Transverse colon (tissue), 4 donors: Measurements from ENCODE around the gene JUP.

Experiments used
- EP300 ChIP-seq: sonication (generic); formaldehyde crosslinking; IDR thresholded peaks from one replicate; pipeline ENCODE4 v1.6.1; 2017; ENCODE audit warnings: antibody characterized with exemption, low read depth
- POLR2A ChIP-seq: fragments of 450-650 bp; IDR thresholded peaks from one replicate; pipeline ENCODE4 v1.6.1; 2016; ENCODE audit warnings: antibody characterized with exemption, mild to moderate bottlenecking, moderate library complexity
- POLR2AphosphoS5 ChIP-seq, 3 donors: sonication (generic); formaldehyde crosslinking; IDR thresholded peaks; one replicate each; pipeline ENCODE4 v1.6.1; 2016; ENCODE audit warnings: antibody characterized with exemption in 3 of 3
- TF ChIP-seq, protein P1 (sequence below), 5 experiments: fragments of 200-600 bp in 3 of 5; fragments of 450-650 bp in 2 of 5; sonication (generic) in 3 of 5; IDR thresholded peaks; 1 replicate in 2 of 5; 2 replicates in 3 of 5; pipeline ENCODE4 v1.5.1; 2016 to 2017; ENCODE audit warnings: antibody characterized with exemption in 5 of 5, inconsistent platforms in 3 of 5, mild to moderate bottlenecking in 2 of 5, moderate library complexity in 1 of 5

- TF ChIP-seq, protein P1, sequence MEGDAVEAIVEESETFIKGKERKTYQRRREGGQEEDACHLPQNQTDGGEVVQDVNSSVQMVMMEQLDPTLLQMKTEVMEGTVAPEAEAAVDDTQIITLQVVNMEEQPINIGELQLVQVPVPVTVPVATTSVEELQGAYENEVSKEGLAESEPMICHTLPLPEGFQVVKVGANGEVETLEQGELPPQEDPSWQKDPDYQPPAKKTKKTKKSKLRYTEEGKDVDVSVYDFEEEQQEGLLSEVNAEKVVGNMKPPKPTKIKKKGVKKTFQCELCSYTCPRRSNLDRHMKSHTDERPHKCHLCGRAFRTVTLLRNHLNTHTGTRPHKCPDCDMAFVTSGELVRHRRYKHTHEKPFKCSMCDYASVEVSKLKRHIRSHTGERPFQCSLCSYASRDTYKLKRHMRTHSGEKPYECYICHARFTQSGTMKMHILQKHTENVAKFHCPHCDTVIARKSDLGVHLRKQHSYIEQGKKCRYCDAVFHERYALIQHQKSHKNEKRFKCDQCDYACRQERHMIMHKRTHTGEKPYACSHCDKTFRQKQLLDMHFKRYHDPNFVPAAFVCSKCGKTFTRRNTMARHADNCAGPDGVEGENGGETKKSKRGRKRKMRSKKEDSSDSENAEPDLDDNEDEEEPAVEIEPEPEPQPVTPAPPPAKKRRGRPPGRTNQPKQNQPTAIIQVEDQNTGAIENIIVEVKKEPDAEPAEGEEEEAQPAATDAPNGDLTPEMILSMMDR (IDR thresholded peaks at IDR 0.05): no peak
- TF ChIP-seq EP300 (no peak), POLR2A (no peak), POLR2AphosphoS5 (IDR thresholded peaks at IDR 0.05) (no peak)
Measured at GRCh38 chr17:41784207-41784744, 2.2 kb downstream of the JUP start.
